ENCODE measurements around the gene BTBD8. TPM values are rescaled to one million over a fixed set of nuclear protein-coding genes. Genes with fewer than 3 reads are reported as not detected.

The BTBD8 gene
- total and polyA plus RNA-seq, 7 donors = 0.99 to 8.3 (median 4.9) TPM

DNA sequence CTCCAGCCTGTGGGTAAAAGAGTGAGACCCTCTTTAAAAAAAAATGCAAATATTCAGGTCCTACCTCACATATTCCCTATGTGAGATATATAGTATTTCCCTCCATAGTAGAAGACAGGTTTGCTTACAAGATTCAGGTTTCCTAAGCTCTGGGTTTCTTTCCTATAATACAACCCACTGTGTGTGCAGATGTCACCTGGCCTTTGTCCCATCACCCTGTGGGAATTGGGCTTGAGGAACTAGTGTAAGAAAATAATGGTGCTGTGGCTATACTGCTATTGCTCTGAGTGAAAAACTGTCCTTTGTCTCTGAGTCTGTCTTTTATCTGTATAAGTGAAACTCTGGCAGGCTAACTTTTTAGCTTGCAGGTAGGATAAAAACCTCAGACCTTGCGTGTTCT lies 150.6 kb downstream of the BTBD8 start:
- H3K4me3 ChIP-seq = no peak overlapping the region
- H3K27ac ChIP-seq = no peak overlapping the region
- H3K27me3 ChIP-seq = no peaks in the 10 kb centered on the region
- DNase-seq = no peak
- no peaks in the 10 kb centered on the region for H3K36me3 ChIP-seq
- WGBS, 2 donors = 88 to 89% methylated on average over 1 of the region's 1 CpG
- H3K4me1 ChIP-seq = peaks cover 0 to 5% (median 0%) of the 10 kb centered on the region in 4 donors
- TF ChIP-seq, protein P1, sequence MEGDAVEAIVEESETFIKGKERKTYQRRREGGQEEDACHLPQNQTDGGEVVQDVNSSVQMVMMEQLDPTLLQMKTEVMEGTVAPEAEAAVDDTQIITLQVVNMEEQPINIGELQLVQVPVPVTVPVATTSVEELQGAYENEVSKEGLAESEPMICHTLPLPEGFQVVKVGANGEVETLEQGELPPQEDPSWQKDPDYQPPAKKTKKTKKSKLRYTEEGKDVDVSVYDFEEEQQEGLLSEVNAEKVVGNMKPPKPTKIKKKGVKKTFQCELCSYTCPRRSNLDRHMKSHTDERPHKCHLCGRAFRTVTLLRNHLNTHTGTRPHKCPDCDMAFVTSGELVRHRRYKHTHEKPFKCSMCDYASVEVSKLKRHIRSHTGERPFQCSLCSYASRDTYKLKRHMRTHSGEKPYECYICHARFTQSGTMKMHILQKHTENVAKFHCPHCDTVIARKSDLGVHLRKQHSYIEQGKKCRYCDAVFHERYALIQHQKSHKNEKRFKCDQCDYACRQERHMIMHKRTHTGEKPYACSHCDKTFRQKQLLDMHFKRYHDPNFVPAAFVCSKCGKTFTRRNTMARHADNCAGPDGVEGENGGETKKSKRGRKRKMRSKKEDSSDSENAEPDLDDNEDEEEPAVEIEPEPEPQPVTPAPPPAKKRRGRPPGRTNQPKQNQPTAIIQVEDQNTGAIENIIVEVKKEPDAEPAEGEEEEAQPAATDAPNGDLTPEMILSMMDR (IDR thresholded peaks at IDR 0.05) = no peak
- no peak for TF ChIP-seq EP300 (IDR thresholded peaks at IDR 0.05)
- TF ChIP-seq POLR2AphosphoS5 (IDR thresholded peaks at IDR 0.05) = no peak
- TF ChIP-seq POLR2A (IDR thresholded peaks at IDR 0.05) = no peak
- intact Hi-C loops (cut with DNase I) = no loop called here
- H3K9me3 ChIP-seq = no peaks in the 10 kb centered on the region

Other genes starting within 250 kb of the BTBD8 start
- gene TGFBR3, start 194.2 kb upstream of the BTBD8 start, total RNA-seq = 100 to 1,000 TPM in 3 of 4 donors, 10 to 100 TPM in 1; 92.2 to 170 (median 141) TPM
- 1 to 10 TPM; 1.2 to 9.3 (median 6.6) TPM for gene TGFBR3, start 194.2 kb upstream of the BTBD8 start, polyA plus RNA-seq
- not detected for gene BRDT, start 130.9 kb upstream of the BTBD8 start, total RNA-seq
- not detected for gene BRDT, start 130.9 kb upstream of the BTBD8 start, polyA plus RNA-seq
- gene EPHX4, start 50.4 kb upstream of the BTBD8 start, total RNA-seq = 1 to 10 TPM in 2 of 4 donors, under 1 TPM in 2; 0.55 to 1.9 (median 0.86) TPM
- 1 to 10 TPM in 1 of 3 donors, under 1 TPM in 1, not detected in 1; 0.38 to 1.2 TPM for gene EPHX4, start 50.4 kb upstream of the BTBD8 start, polyA plus RNA-seq
- not detected for gene SETSIP, start 4.9 kb upstream of the BTBD8 start, total RNA-seq
- gene SETSIP, start 4.9 kb upstream of the BTBD8 start, polyA plus RNA-seq = under 1 TPM in 1 of 3 donors, not detected in 2; 0.10 TPM
- gene C1orf146, start 137.6 kb downstream of the BTBD8 start, total RNA-seq = not detected
- gene C1orf146, start 137.6 kb downstream of the BTBD8 start, polyA plus RNA-seq = not detected
- gene GLMN, start 218.6 kb downstream of the BTBD8 start, total RNA-seq = 10 to 100 TPM in 2 of 4 donors, 1 to 10 TPM in 2; 7.2 to 17.6 (median 9.8) TPM
- gene GLMN, start 218.6 kb downstream of the BTBD8 start, polyA plus RNA-seq = 1 to 10 TPM; 2.8 to 7.8 (median 5.2) TPM
- gene RPAP2, start 218.7 kb downstream of the BTBD8 start, total RNA-seq = 10 to 100 TPM; 11.1 to 21.2 (median 15.3) TPM
- 1 to 10 TPM; 3.5 to 6.2 (median 5.4) TPM for gene RPAP2, start 218.7 kb downstream of the BTBD8 start, polyA plus RNA-seq

Measured in sigmoid colon (tissue), 7 donors.